PC-9 (cell line): Measurements from ENCODE around the gene SMG6. TPM values are rescaled to one million over a fixed set of nuclear protein-coding genes. Genes with fewer than 3 reads are reported as not detected.

Source experiments
- BruUV-seq: library from RNA; stranded (reverse); fragments of 400-500 nt; replicated peaks from 2 replicates; lab custom pipeline; 2021; lab: Mats Ljungman, UMichigan
- CTCF ChIA-PET: fragments of 300-600 bp; sonication (Branson Sonifier 250); formaldehyde crosslinking; loops from one replicate; lab custom pipeline; 2022; ENCODE audit warnings: antibody characterized with exemption; lab: Charles Lee
- POLR2A ChIA-PET: fragments of 300-600 bp; sonication (Branson Sonifier 250); formaldehyde crosslinking; loops from one replicate; lab custom pipeline; 2022; ENCODE audit warnings: antibody characterized with exemption; ENCODE audit not compliant: unreplicated experiment; lab: Charles Lee
- DNase-seq, 2 experiments: peaks; one replicate each; pipeline versions ENCODE4 v3.0.0 to v3.0.0-alpha.2; 2015 to 2022; ENCODE audit warnings: mixed read lengths in 1 of 2
- H2AFZ ChIP-seq: fragments of 200-600 bp; sonication (generic); 2 replicates; pipeline ENCODE4 v1.8.1; 2017; ENCODE audit warnings: antibody characterized with exemption
- H3F3A ChIP-seq: fragments of 200-600 bp; sonication (generic); 2 replicates; pipeline ENCODE4 v1.8.1; 2017; ENCODE audit warnings: antibody characterized with exemption, mild to moderate bottlenecking, low read depth; ENCODE audit not compliant: insufficient read depth
- H3K27ac ChIP-seq: fragments of 200-600 bp; sonication (generic); 2 replicates; pipeline ENCODE4 v1.6.1; 2016; ENCODE audit warnings: mixed run types
- H3K27me3 ChIP-seq: fragments of 200-600 bp; sonication (generic); 2 replicates; pipeline ENCODE4 v1.6.1; 2016; ENCODE audit warnings: low read depth, mixed run types; ENCODE audit not compliant: insufficient read depth
- H3K36me3 ChIP-seq: fragments of 200-600 bp; sonication (generic); 2 replicates; pipeline ENCODE4 v1.6.1; 2016; ENCODE audit warnings: low read depth, mixed run types
- H3K4me1 ChIP-seq: fragments of 200-600 bp; sonication (generic); replicated peaks from 2 replicates; pipeline ENCODE4 v1.6.1; 2016; ENCODE audit warnings: mixed run types; ENCODE audit not compliant: insufficient read depth
- H3K4me2 ChIP-seq: fragments of 200-600 bp; sonication (generic); 2 replicates; pipeline ENCODE4 v1.6.1; 2017; ENCODE audit warnings: mixed run types
- H3K4me3 ChIP-seq: fragments of 200-600 bp; sonication (generic); 2 replicates; pipeline ENCODE4 v1.6.1; 2016; ENCODE audit warnings: mixed run types
- H3K79me2 ChIP-seq: fragments of 200-600 bp; sonication (generic); 2 replicates; pipeline ENCODE4 v1.6.1; 2017; ENCODE audit warnings: low read depth, mixed run types
- H3K9me2 ChIP-seq: fragments of 200-600 bp; sonication (generic); 2 replicates; pipeline ENCODE4 v1.8.1; 2017; ENCODE audit warnings: mild to moderate bottlenecking; ENCODE audit not compliant: insufficient read depth
- H3K9me3 ChIP-seq: fragments of 200-600 bp; sonication (generic); 2 replicates; pipeline ENCODE4 v1.8.1; 2016; ENCODE audit warnings: low read depth; ENCODE audit not compliant: insufficient read depth
- H4K20me1 ChIP-seq: fragments of 200-600 bp; sonication (generic); 2 replicates; pipeline ENCODE4 v1.8.1; 2017; ENCODE audit not compliant: insufficient read depth
- EZH2 ChIP-seq: fragments of 200-600 bp; sonication (generic); IDR thresholded peaks from 2 replicates; pipeline ENCODE4 v1.8.0; 2017; ENCODE audit warnings: antibody characterized with exemption, low read depth
- intact Hi-C: fragments of 100-400 bp; cut with micrococcal nuclease; formaldehyde crosslinking; loops from one replicate; pipeline ENCODE4 v1.10.0; 2022; ENCODE audit not compliant: unreplicated experiment
- total RNA-seq: library from RNA; stranded (reverse); gene quantifications from 2 replicates; pipeline ENCODE4 v1.2.3, GENCODE V29; 2021
- TF ChIP-seq, protein P1 (sequence below): fragments of 200-600 bp; sonication (generic); conservative IDR thresholded peaks from 2 replicates; pipeline ENCODE4 v1.6.1; 2017; ENCODE audit warnings: mixed run types, antibody characterized with exemption, mild to moderate bottlenecking, moderate library complexity

The SMG6 gene
- total RNA-seq, 1 experiment from 2014 or later = 43.1 TPM

DNA sequence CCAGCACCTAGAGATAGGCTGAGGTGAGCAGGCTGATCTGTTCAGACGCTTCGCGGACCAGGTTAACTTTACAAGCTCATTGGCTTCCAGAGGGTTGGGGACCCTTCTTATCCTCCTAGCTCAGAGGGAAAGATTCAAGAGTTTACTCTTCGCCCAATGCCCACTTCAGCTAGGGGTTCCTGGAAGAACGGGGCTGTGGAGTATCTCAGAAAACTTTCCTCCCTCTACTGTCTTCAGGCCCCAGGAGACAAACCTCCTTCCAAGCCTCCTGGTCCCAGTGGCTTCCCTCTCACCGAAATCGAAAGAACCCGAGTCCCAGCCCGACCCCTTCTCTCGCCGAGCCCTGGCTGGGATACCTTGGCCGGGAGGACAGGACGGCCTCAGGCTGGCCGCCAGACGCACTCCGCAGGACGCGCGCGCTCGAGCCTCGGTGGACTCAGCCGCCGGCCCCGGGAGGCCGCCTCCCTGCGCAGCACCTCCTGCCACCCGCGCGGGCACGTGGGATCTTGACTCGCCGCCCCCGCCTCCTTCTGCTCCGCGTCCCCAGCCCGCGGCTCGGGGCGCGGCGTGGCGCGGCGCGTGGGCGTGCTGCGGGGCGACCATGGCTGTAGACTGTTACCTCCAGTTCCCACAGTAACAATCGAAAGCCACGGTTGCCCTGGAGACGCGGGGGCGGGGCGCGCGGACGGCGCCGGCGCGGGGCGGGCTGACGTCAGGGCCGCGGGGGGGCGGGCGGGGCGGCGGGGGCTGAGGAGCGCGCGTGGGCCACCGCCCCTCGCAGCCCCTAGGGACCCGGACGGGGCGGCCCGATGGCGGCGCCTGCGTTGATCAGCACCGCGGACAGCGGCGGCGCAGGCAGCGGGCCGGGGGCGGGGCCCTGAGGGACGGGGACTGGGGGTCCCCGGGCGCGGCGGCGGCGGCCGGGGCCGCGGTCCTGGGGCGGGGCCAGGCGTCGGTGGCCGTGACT is 254.0 kb downstream of the SMG6 start:
- Histone ChIP-seq H3K4me2 (peak overlapping the region; percentile 100), H3K4me1 (peaks cover 20% of the 10 kb centered on the region), H3F3A (peaks cover 20% of the 10 kb centered on the region), H3K4me3 (peak overlapping the region; percentile 87), H2AFZ (peak overlapping the region; percentile 91), H3K27ac (no peak overlapping the region), H3K36me3 (no peaks in the 10 kb centered on the region), H3K9me2 (no peaks in the 10 kb centered on the region), H3K27me3 (peaks cover 12% of the 10 kb centered on the region), H3K9me3 (no peaks in the 10 kb centered on the region), H3K79me2 (0 out of 2 replicates have a peak, but pooled peaks cover 3% of the 10 kb centered on the region), H4K20me1 (no peaks in the 10 kb centered on the region)
- intact Hi-C loops = loop anchor here (5.0 kb wide), 3 partner anchors 233 to 353 kb away; partner anchors contain the start of gene MNT
- BruUV-seq = TSS peak; percentile 47
- no peak for TF ChIP-seq EZH2
- TF ChIP-seq, protein P1, sequence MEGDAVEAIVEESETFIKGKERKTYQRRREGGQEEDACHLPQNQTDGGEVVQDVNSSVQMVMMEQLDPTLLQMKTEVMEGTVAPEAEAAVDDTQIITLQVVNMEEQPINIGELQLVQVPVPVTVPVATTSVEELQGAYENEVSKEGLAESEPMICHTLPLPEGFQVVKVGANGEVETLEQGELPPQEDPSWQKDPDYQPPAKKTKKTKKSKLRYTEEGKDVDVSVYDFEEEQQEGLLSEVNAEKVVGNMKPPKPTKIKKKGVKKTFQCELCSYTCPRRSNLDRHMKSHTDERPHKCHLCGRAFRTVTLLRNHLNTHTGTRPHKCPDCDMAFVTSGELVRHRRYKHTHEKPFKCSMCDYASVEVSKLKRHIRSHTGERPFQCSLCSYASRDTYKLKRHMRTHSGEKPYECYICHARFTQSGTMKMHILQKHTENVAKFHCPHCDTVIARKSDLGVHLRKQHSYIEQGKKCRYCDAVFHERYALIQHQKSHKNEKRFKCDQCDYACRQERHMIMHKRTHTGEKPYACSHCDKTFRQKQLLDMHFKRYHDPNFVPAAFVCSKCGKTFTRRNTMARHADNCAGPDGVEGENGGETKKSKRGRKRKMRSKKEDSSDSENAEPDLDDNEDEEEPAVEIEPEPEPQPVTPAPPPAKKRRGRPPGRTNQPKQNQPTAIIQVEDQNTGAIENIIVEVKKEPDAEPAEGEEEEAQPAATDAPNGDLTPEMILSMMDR = no peak
- CTCF ChIA-PET = no interaction called here
- peak in 1 of 2 experiments; percentile 87 for DNase-seq
- POLR2A ChIA-PET = interaction anchor here (0.7 kb wide), 1 partner anchor 42 kb away, joined by 3 read pairs; no protein-coding TSS in a partner anchor

DNA sequence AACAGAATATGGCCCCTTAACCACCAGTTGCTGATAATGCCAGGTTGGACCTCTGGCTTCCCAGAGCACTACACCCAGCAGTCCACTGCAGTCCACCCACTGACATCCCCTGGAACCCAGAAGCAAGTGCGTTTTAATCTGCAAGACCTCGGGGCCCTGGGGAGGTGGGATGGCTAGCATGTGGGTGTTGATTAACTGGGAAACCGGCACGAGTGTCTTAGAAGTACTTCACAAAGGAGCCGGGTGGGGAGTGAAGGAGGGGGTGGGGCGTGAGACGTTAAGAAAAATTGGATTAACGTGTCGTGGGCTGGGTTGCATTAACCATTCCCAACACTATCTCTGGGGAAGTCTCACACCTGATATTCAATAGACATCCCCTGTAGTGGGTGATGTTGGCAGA is 254.8 kb downstream of the SMG6 start:
- Histone ChIP-seq H3F3A (peaks cover 28% of the 10 kb centered on the region), H3K4me3 (peak overlapping the region; percentile 87), H3K36me3 (no peaks in the 10 kb centered on the region), H3K9me3 (no peaks in the 10 kb centered on the region), H3K79me2 (0 out of 2 replicates have a peak, but pooled peaks cover 3% of the 10 kb centered on the region), H2AFZ (no peak overlapping the region; the same call in 1 of the 2 replicates), H3K27me3 (peaks cover 12% of the 10 kb centered on the region), H4K20me1 (no peaks in the 10 kb centered on the region), H3K27ac (no peak overlapping the region), H3K9me2 (no peaks in the 10 kb centered on the region), H3K4me2 (peak overlapping the region; percentile 100), H3K4me1 (peaks cover 23% of the 10 kb centered on the region)
- POLR2A ChIA-PET = interaction anchor here (0.7 kb wide), 1 partner anchor 42 kb away, joined by 3 read pairs; no protein-coding TSS in a partner anchor
- no TSS peak for BruUV-seq
- intact Hi-C loops = no loop called here
- TF ChIP-seq, protein P1 = no peak
- TF ChIP-seq EZH2 = no peak
- CTCF ChIA-PET = no interaction called here
- no peak for DNase-seq

DNA sequence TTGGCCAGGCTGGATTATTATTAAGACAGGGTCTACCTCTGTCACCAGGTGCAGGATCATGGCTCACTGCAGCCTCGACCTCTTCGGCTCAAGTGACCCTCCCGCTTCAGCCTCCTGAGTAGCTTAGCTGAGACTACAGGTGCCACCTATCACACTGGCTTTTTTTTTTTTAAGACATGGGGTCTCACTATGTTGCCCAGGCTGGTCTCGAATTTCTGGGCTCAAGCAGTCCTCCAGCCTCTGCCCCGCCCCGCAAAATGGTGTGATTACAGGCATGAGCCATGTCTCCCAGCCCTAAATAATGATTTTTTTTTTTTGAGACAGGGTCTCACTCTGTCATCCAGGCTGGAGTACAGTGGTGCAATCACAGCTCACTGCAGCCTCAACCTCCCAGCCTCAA is 256.0 kb downstream of the SMG6 start:
- peaks cover 35% of the 10 kb centered on the region for H3F3A ChIP-seq
- no peaks in the 10 kb centered on the region for H4K20me1 ChIP-seq
- BruUV-seq = no TSS peak
- H3K9me2 ChIP-seq = no peaks in the 10 kb centered on the region
- H3K79me2 ChIP-seq = peaks cover 14% of the 10 kb centered on the region
- no peaks in the 10 kb centered on the region for H3K9me3 ChIP-seq
- no peak overlapping the region for H3K27ac ChIP-seq
- no peak overlapping the region for H2AFZ ChIP-seq
- POLR2A ChIA-PET = no interaction called here
- peaks cover 35% of the 10 kb centered on the region for H3K4me1 ChIP-seq
- peaks cover 12% of the 10 kb centered on the region for H3K27me3 ChIP-seq
- peaks cover 7% of the 10 kb centered on the region; the same call in 1 of the 2 replicates for H3K36me3 ChIP-seq
- intact Hi-C loops = no loop called here
- no peak overlapping the region for H3K4me2 ChIP-seq
- CTCF ChIA-PET = interaction anchor here (0.6 kb wide), 1 partner anchor 92 kb away, joined by 5 read pairs; no protein-coding TSS in a partner anchor
- TF ChIP-seq EZH2 = no peak
- TF ChIP-seq, protein P1 = no peak
- no peak overlapping the region for H3K4me3 ChIP-seq
- no peak for DNase-seq
